Right lobe of liver (tissue), 6 donors: ENCODE measurements around the gene AJAP1. TPM values are rescaled to one million over a fixed set of nuclear protein-coding genes. Genes with fewer than 3 reads are reported as not detected.

Experiments used
- ATAC-seq, 4 donors: fragments of 200-7000 bp; cut with Tn5 transposase; one replicate each; pipeline ENCODE4 v1.9.1; 2020; ENCODE audit warnings: mild to moderate bottlenecking in 4 of 4, moderate library complexity in 4 of 4
- DNase-seq, 3 donors: peaks; one replicate each; pipeline ENCODE4 v3.0.0-alpha.2; 2020
- H3K27ac ChIP-seq, 3 donors: fragments of 200-600 bp; one replicate each; pipeline ENCODE4 v1.8.0; 2022
- H3K27me3 ChIP-seq, 2 donors: fragments of 200-600 bp; one replicate each; pipeline ENCODE4 v1.8.0; 2022
- H3K36me3 ChIP-seq, 4 donors: fragments of 200-600 bp; sonication (generic) in 1 of 4; one replicate each; pipeline versions ENCODE4 v1.5.1 to v1.8.0; 2017 to 2022; ENCODE audit warnings: control low read depth in 1 of 4
- H3K4me1 ChIP-seq, 4 donors: fragments of 200-600 bp; sonication (generic) in 1 of 4; one replicate each; pipeline versions ENCODE4 v1.5.1 to v1.8.0; 2017 to 2022; ENCODE audit warnings: control low read depth in 1 of 4
- H3K4me3 ChIP-seq, 3 donors: fragments of 200-600 bp; one replicate each; pipeline ENCODE4 v1.8.0; 2022
- H3K9me3 ChIP-seq, 4 donors: fragments of 200-600 bp; sonication (generic) in 1 of 4; one replicate each; pipeline versions ENCODE4 v1.5.1 to v1.8.0; 2017 to 2022; ENCODE audit warnings: control low read depth in 1 of 4
- CTCF ChIP-seq, 4 donors: fragments of 200-600 bp in 3 of 4; fragments of 450-650 bp in 1 of 4; IDR thresholded peaks; one replicate each; pipeline versions ENCODE4 v1.5.1 to v1.8.0; 2016 to 2022; ENCODE audit warnings: antibody characterized with exemption in 4 of 4, mild to moderate bottlenecking in 2 of 4
- POLR2A ChIP-seq: fragments of 450-650 bp; IDR thresholded peaks from one replicate; pipeline ENCODE4 v1.6.1; 2017; ENCODE audit warnings: antibody characterized with exemption, mild to moderate bottlenecking
- WGBS: methylation state at CpG from one replicate; pipeline ENCODE4 v1.1.6; 2018; ENCODE audit warnings: low coverage, low lambda C conversion rate; ENCODE audit not compliant: insufficient coverage; ENCODE audit errors: missing lambda C conversion rate; 5-methylcytosine and 5-hydroxymethylcytosine counted together
- intact Hi-C, 2 donors: fragments of 100-400 bp; cut with DNase I; formaldehyde crosslinking; loops; one replicate each; pipeline versions ENCODE4 v1.11.2 to v1.14.1; 2022
- total RNA-seq, 6 experiments: library from RNA; depleted of rRNA in 2 of 6; stranded (reverse); fragments of >200 nt in 2 of 6; fragmentation: NEBNext Ultra II Directional in 3 of 6; extraction: Animal tissue kit (Norgen Biotek cat#: 25700) in 3 of 6; gene quantifications; one replicate each; pipeline versions ENCODE4 v1.1.0 to v1.2.4, GENCODE V29; 2016 to 2023
- donor health status: DM: no; HTN: yes; CAD: no.
- donor health status: DM: no; HTN: no; CAD: no.
- donor health status: DM: no; HTN: no; CAD: no.
- donor health status: DM: no; HTN: yes; CAD: no.
- donor health status: DM: no; HTN: yes; CAD: no.

The AJAP1 gene
- total RNA-seq, 6 experiments from 2014 or later, result 0.06 to 0.35 (median 0.13) TPM

- ATAC-seq (no peak), DNase-seq (no peak)
- Histone ChIP-seq H3K27me3 (no peaks in the 10 kb centered on the region), H3K4me3 (no peak overlapping the region), H3K36me3 (no peaks in the 10 kb centered on the region), H3K4me1 (no peaks in the 10 kb centered on the region), H3K27ac (no peak overlapping the region), H3K9me3 (no peaks in the 10 kb centered on the region)
- intact Hi-C loops, result no loop called here
- 37% methylated on average over 2 of the region's 8 CpGs for WGBS
- no peak for TF ChIP-seq POLR2A
- no peak for TF ChIP-seq CTCF (IDR thresholded peaks at IDR 0.05)
Observed at GRCh38 chr1:4755864-4756504, 101.6 kb downstream of the AJAP1 start.

GRCh38 chr1:4756851-4757580, 102.6 kb downstream of the AJAP1 start:
- Histone ChIP-seq H3K4me1 (no peaks in the 10 kb centered on the region), H3K9me3 (no peaks in the 10 kb centered on the region), H3K36me3 (no peaks in the 10 kb centered on the region), H3K27me3 (no peaks in the 10 kb centered on the region), H3K4me3 (no peak overlapping the region), H3K27ac (no peak overlapping the region)
- intact Hi-C loops, result no loop called here
- TF ChIP-seq POLR2A (no peak), CTCF (IDR thresholded peaks at IDR 0.05) (no peak)
- no peak for ATAC-seq
- WGBS, result 42% methylated on average over 5 of the region's 10 CpGs
- DNase-seq, result no peak

- Histone ChIP-seq H3K4me1 (no peaks in the 10 kb centered on the region), H3K4me3 (no peak overlapping the region), H3K36me3 (no peaks in the 10 kb centered on the region), H3K27ac (no peak overlapping the region), H3K9me3 (no peaks in the 10 kb centered on the region), H3K27me3 (no peaks in the 10 kb centered on the region)
- intact Hi-C loops, result no loop called here
- ATAC-seq, result no peak
- TF ChIP-seq CTCF (IDR thresholded peaks at IDR 0.05) (no peak), POLR2A (no peak)
- no peak for DNase-seq
- WGBS, result 80% methylated on average over 1 of the region's 8 CpGs
Observed at GRCh38 chr1:4759671-4760070, 105.3 kb downstream of the AJAP1 start.

- Histone ChIP-seq H3K9me3 (no peaks in the 10 kb centered on the region), H3K4me3 (no peak overlapping the region), H3K4me1 (no peaks in the 10 kb centered on the region), H3K27me3 (no peaks in the 10 kb centered on the region), H3K27ac (no peak overlapping the region), H3K36me3 (no peaks in the 10 kb centered on the region)
- no peak for ATAC-seq
- TF ChIP-seq POLR2A (no peak), CTCF (IDR thresholded peaks at IDR 0.05) (no peak)
- no peak for DNase-seq
- intact Hi-C loops, result no loop called here
- WGBS, result 37% methylated on average over 4 of the region's 5 CpGs
Observed at GRCh38 chr1:4760088-4760487, 105.7 kb downstream of the AJAP1 start.
